ENCODE data around the gene HOXD10. TPM values are rescaled to one million over a fixed set of nuclear protein-coding genes. Genes with fewer than 3 reads are reported as not detected.

The HOXD10 gene
- total and polyA plus RNA-seq, 2 of the 13 experiments (the other 11 are each of a cell fraction or from before 2014, with no cell fraction given) = not detected

- TF ChIP-seq MTERF4 (CRISPR knock-in tag; IDR thresholded peaks at IDR 0.05) = no peak
These were observed 43.2 kb downstream of the HOXD10 start (continued) for GRCh38 chr2:176159663-176160250.

- H3K4me1 ChIP-seq (ENCODE audit: insufficient read depth, low read length) = peaks cover 47% of the 10 kb centered on the region
- no peaks in the 10 kb centered on the region for H3K36me3 ChIP-seq (replicated peaks in 1 of 2; ENCODE audit: control insufficient read depth in 1 of 2, insufficient read depth in 2 of 2, low read length in 2 of 2)
- no peak overlapping the region for H3K27ac ChIP-seq (ENCODE audit: extremely low read length, insufficient read depth, low read length)
- peak overlapping the region in 2 of 3 experiments; percentile 29 to 61; a peak in 2 of 6 replicates for H3K4me3 ChIP-seq (replicated peaks in 1 of 3; ENCODE audit: insufficient read depth in 1 of 3, low read depth in 2 of 3, low read length in 3 of 3)
- ChIA-PET POLR2A (no interaction called here), CTCF (ENCODE audit: low intra/inter-chr PET ratio, low total read pairs) (no interaction called here)
- no peak for DNase-seq (ENCODE audit: low spot score)
- no peaks in the 10 kb centered on the region for H3K79me2 ChIP-seq (ENCODE audit: insufficient read depth, low read length)
- intact Hi-C loops (cut with micrococcal nuclease; ENCODE audit: unreplicated experiment) = no loop called here
- no peak overlapping the region for H3K9ac ChIP-seq (ENCODE audit: insufficient read depth, low read depth, low read length)
- no peak overlapping the region for H2AFZ ChIP-seq (ENCODE audit: low read length)
- no peaks in the 10 kb centered on the region for H4K20me1 ChIP-seq (ENCODE audit: insufficient read depth, low read length)
- peaks cover 18 to 98% of the 10 kb centered on the region in 2 experiments for H3K27me3 ChIP-seq (ENCODE audit: control insufficient read depth in 1 of 2, insufficient read depth in 2 of 2, low read length in 2 of 2)
- BruUV-seq (replicated peaks) = no TSS peak
- whole genome bisulfite sequencing (ENCODE audit: low lambda C conversion rate) = 40% methylated on average over 50 of the region's 50 CpGs
- in situ Hi-C loops (cut with HindIII; ENCODE audit: extremely low pct_ligation_motif_present, low pct_unique_long_range_greater_than_20kb) = no loop called here
- peak overlapping the region; percentile 64 for H3K4me2 ChIP-seq (ENCODE audit: low read depth, low read length)
- no peak for FAIRE-seq
- peak; percentile 21 for ATAC-seq
- no peaks in the 10 kb centered on the region for H3K9me3 ChIP-seq (ENCODE audit: low read length)
- TF ChIP-seq USF2 (IDR thresholded peaks at IDR 0.05; ENCODE audit: low read depth, low read length) = no peak
- TF ChIP-seq USF2 (CRISPR knock-in tag; IDR thresholded peaks at IDR 0.05; ENCODE audit: borderline replicate concordance) = peak; percentile 50; the same call in 1 of the 2 replicates
- peak; percentile 21; the same call in 1 of the 2 replicates for TF ChIP-seq EZH2 (conservative IDR thresholded peaks at IDR 0.05; ENCODE audit: low read depth, low read length)
- peak; percentile 10 for TF ChIP-seq ZNF781 (CRISPR knock-in tag; IDR thresholded peaks at IDR 0.05; ENCODE audit: borderline replicate concordance, not compliant biosample characterization)
- peak; percentile 51; the same call in 1 of the 2 replicates for TF ChIP-seq ZNF607 (CRISPR knock-in tag; IDR thresholded peaks at IDR 0.05; ENCODE audit: borderline replicate concordance)
- no peak for TF ChIP-seq ZNF275 (CRISPR knock-in tag; IDR thresholded peaks at IDR 0.05; ENCODE audit: borderline replicate concordance)
- TF ChIP-seq CBX2 (IDR thresholded peaks at IDR 0.05; ENCODE audit: low read depth, low read length) = no peak
- TF ChIP-seq CBX2 (CRISPR knock-in tag; IDR thresholded peaks at IDR 0.05; ENCODE audit: low read depth) = peak; percentile 21; the same call in 1 of the 2 replicates
- TF ChIP-seq FOXJ3 (CRISPR knock-in tag; IDR thresholded peaks at IDR 0.05; ENCODE audit: borderline replicate concordance) = no peak
- TF ChIP-seq ZNF569 (CRISPR knock-in tag; IDR thresholded peaks at IDR 0.05; ENCODE audit: borderline replicate concordance) = 0 out of 2 replicates have a peak, but pooled peaks have one; percentile 59
These were observed 43.8 kb downstream of the HOXD10 start for GRCh38 chr2:176160251-176160985.

Data from HepG2 (cell line).